C4-2B (cell line): Measurements from ENCODE around the gene IRF4.

Source experiments
- H3K27ac ChIP-seq: fragments of 450-650 bp; 2 replicates; pipeline ENCODE4 v1.5.1; 2017
- CTCF ChIP-seq: fragments of 450-650 bp; conservative IDR thresholded peaks from 2 replicates; pipeline ENCODE4 v1.5.1; 2017; ENCODE audit warnings: mild to moderate bottlenecking
- ZFX ChIP-seq: fragments of 450-650 bp; IDR thresholded peaks from 2 replicates; pipeline ENCODE4 v1.6.1; 2017

Gene IRF4

DNA sequence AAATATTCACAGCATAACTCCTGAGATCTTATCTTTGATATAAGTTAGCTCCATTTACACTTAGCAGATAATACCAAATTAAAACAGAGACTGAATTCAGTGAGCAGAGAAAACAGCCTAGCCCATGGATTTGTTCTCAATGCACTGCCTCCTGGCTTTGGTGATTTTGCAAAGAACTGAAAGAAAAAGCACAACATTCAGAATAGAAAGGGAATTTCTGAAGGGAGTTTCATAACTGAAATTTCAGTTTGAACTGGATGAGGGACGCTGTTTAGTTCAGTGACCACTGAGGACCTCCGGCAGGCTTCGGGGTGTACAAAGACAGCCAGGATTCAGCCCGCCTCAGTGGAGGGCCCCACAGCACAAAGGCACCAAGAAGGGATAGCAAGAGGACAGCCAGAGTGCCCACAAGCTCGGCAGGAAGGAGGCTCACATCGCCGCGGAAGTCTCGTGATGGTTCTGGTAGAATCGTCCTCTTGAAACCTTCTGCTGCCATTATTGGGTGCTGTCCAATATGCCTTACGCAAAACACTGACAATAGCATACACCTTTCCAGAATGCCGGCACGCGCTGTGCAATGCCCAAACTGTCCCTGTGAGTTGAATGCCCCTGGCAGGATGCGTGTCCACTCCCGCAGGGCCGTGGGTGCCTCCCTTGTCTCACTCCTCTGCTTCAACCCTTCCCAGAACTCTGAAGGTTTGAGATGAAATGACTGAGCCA lies 9.7 kb upstream of the IRF4 start:
- H3K27ac ChIP-seq, result no peak overlapping the region
- TF ChIP-seq ZFX (no peak), CTCF (no peak)

DNA sequence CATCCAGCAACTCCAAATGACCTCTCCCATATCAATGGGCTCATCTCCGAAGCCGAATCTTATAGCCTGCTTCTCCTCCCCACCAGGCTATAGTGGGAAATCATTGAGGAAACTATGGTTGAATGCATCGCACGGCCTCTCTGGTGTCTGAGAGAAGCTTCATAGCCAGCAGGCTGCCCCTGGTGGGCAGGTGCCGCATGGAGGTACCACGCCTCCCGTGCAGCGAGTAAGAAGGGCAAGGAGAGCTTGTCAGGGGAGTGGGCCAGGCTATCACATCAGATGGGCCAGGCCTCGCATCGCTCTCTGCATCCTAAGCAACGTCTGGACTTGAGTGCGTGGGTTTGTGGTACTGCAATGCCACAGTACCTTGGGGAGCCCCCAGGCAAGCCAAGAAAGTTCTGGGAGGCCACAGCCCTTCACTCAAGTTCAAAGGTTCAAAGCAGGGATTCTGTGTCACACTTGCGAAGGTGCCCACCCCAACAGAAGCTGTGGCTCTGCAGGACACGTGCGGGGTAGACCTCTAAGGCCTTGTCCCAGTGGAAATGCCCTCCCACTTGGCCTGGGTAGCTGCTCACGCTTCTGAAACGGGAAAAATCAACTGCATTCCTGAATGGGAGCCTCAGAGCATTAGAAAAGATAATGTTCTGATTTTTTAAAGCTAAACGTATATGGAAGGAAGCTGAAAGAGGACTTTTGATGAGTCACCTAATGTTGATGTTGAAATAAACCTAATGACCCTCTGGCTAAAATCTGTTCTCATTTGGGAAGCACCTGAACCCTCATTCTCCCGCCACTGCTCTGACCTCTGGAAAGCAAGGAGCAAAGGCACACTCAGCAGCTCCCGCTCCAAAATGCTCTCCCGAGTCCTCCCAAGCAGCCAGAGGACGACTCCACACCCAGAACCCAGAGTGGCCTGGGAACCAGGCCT lies 8.4 kb upstream of the IRF4 start:
- TF ChIP-seq CTCF, result no peak
- no peak overlapping the region for H3K27ac ChIP-seq

GRCh38 chr6:383856-384255 lies 7.7 kb upstream of the IRF4 start:
- H3K27ac ChIP-seq, result no peak overlapping the region
- TF ChIP-seq ZFX, result no peak
- no peak for TF ChIP-seq CTCF

DNA sequence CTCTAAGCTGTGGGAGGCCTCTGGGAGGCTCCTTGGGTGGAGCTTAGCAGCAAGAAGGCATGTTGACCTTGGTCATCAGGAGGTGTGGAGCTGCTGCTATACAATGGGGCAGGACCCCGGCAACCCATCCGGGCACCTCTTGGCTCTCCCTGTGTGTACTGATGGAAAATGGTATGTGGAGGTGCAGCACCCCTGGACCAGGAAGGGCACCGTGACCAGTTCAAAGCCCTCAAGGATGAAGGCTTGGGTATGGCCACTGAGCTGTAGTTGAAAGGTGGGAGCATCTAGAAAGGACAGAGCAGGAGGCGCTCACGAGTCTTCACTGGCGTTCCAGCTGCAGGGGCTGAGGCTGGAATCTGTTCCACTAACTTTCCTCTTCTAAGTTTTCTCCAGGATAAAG lies 6.7 kb upstream of the IRF4 start:
- TF ChIP-seq ZFX (no peak), CTCF (no peak)
- no peak overlapping the region for H3K27ac ChIP-seq

- TF ChIP-seq CTCF, result no peak
- no peak for TF ChIP-seq ZFX
- H3K27ac ChIP-seq, result no peak overlapping the region
Measured at GRCh38 chr6:385614-386013, 5.9 kb upstream of the IRF4 start.

GRCh38 chr6:386688-387266 lies 4.8 kb upstream of the IRF4 start:
- TF ChIP-seq ZFX, result no peak
- TF ChIP-seq CTCF, result no peak
- no peak overlapping the region for H3K27ac ChIP-seq

- TF ChIP-seq CTCF (no peak), ZFX (no peak)
Measured at GRCh38 chr6:387293-387741, 4.2 kb upstream of the IRF4 start.

More at GRCh38 chr6:387293-387741, 4.2 kb upstream of the IRF4 start:
- no peak overlapping the region for H3K27ac ChIP-seq
